ENCODE data around the gene KBTBD2.
"Not testable (repeated sequence)": the region's sequence is repeated elsewhere in the genome, so short reads cannot be mapped to it uniquely, and the experiment has no call there.

Gene KBTBD2

DNA sequence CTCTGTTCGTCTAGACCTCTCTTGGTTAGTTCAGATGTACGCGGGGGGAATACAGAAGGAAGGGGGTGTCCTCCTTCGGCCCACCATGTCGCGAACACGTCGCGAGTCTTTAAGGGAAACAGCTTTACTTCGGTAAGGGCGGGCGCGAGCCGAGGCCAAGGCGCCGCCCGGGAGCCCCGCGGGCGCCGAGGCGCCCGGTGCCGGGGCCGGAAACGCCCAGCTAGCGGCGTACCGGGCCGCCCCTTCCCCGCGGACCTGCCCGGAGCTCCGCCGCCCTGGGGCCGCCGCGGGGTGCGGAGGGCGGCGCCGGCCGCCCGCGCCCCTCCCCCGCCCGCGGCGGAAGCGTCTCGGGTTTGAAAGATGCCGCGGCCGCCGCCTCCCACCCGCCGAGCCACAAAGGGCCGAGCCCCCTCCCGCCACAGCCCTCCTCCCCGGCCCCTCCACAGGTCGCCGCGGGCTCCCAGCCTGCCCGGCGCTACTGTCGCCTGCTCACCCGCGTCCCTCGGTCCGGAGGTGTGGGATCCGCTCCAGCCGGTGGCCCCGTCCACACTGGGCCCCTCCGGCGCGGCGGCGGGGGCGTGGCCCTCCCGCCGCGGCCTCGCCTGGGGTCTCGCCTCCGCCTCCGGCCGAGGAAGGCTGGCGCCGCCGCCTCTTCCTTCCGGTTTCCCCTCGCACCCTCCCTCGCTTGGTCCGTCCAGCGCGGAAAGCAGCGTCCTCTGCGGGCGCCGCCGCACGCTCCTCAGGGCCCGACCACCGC is at the start of gene KBTBD2:
Gene KBTBD2, minus strand, starts transcription at position 718 of the 757 bp plus-strand sequence. CDS start 12,156 bp downstream, outside the sequence.
- DNase-seq (ENCODE audit: low read depth in 2 of 2), result peak; percentile 58 to 72

DNA sequence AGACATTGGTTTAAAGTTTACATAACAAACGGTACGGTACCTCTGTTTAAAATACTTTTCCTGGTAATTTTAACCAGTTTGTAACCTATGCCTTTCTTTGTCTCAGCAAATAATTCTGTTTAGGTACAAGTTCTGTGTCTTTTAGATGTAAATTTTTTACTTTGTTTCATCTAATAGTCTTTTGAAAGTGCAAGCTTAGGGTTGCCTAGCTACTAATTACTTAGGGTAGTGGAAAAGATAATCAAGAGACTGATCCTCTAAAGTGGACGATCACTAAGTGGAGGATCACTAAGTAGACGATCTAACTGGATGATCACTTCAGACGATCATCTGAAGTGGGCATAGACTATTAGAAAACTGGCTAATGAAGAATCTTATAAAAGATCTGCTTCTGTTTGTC is 49.6 kb upstream of the KBTBD2 start:
- DNase-seq (ENCODE audit: low read depth in 2 of 2), result no peak

DNA sequence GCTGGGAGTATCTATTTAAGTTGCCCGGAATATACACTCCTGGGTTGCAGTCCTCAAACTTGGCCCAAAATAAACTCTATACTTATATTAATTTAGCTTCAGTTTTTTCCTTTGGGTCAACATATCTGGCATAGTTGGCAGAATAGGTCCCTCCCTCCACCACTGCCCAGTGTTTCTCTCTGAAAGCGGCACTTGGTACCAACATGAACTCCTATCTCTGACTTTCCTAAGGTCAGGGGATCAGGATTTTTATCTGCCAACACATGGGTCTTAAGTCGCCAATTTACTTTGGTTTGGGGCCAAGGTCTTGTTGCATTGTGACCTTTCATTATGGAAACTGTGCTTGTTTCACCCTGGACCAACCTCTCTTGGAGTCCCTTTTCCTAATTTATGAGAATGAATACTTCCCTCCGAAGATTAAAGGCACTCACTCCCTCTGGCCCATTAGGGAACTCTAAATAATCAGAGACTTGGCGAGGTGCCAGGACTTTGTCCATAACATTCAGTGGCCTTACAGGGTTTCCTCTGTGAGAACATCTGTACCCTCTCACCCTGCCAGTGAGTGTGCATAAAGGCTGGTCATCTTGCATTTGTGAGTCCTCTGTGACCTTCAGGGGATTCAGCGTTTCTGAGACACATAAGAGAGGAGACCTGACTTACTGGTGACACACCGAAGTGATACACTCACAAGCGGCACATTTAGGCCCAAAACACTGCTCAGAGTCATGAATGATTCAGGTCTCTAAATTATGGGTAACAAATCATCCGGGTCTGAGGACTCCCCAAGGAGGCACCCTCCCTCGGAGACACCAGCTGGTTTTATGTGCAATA is 46.0 kb upstream of the KBTBD2 start:
- DNase-seq (ENCODE audit: low read depth in 2 of 2), result no peak

DNA sequence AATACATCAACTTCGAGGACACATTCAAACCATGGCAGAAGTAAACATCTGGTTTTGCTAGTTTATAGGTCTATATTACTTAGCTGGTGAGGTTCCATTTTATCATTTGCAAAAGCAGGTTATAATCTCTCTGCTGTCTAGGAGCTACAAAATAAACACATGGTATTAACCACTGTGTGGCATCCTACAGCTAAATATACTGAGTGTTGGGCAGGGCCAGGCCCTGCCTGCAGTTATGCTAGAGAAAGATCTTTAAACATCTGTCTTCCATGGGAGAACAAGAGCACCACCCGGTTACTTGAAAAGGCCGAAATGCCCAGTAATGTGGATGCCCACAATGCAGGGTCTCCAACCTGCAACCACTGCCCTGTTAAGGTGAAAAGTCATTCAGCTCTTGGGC is 45.1 kb upstream of the KBTBD2 start:
- DNase-seq (ENCODE audit: low read depth in 2 of 2), result no peak

DNA sequence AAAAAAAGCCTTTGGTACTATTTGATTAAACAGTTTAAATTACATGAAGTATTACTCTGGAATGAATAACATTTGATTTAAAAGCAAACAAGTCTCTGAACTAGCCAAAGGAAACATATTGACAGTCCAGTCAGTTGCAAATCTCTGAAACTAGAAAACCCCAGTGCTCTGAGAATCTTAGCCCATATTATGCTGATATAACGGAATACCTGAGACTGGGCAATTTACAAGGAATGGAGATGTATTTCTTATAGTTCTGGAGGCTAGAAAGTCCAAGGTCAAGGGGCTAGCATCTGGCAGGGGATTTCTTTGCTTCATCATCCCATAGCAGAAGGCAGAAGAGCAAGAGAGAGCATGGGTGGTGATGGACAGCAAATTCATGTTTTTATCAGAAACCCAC is 44.0 kb upstream of the KBTBD2 start:
- no peak for DNase-seq (ENCODE audit: low read depth in 2 of 2)

DNA sequence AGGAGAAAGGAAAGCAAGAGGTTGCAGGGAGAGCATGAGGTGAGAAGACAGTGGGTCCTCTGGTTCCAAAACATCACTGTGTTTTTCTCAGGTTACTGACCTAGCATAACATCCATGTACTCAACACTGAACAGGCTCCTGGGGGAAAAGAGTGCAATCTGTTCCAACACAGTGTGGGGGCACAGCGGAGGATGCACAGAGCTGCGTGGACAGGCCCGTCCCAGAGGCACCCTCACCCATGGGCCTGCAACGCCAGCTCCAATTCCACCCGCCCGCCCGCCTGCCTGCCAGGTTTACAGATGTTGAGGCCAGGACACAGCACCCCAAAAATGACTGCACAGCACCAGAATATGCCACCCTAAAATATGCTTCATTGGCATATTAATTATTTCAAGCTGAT is 38.8 kb upstream of the KBTBD2 start:
- no peak for DNase-seq (ENCODE audit: low read depth in 2 of 2)

DNA sequence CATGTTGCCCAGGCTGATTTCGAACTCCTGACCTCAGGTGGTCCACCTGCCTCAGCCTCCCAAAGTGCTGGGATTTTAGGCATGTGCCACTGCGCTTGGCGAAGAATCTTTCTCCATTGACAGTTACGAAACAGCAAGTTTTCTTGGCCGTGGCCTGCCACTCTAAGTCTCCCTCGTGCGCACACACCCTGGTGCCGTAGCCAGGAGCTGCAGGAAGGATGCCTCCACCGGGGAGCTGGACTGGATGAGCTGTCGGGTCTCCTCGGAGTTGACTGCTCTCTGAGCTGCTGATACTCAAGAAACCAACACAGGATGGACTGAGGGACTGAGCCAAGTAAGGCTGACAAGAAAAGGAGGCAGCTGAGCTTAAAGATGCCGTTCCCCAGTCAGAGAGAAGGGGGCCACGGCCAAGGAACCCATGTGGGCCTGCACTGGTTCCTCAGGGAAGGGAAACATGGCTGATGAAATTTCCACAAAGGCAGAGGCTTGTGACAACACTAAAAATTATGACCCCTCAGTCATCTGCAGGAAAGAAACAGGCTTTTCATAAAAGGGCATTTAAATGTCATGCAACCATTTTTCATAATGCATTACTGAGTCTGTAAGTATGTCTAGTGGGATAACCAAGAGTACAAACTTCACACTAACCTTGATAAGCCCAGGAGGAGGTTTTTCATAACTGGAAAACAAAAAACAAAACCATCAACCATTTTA is 38.0 kb upstream of the KBTBD2 start:
- no peak for DNase-seq (ENCODE audit: low read depth in 2 of 2)

DNA sequence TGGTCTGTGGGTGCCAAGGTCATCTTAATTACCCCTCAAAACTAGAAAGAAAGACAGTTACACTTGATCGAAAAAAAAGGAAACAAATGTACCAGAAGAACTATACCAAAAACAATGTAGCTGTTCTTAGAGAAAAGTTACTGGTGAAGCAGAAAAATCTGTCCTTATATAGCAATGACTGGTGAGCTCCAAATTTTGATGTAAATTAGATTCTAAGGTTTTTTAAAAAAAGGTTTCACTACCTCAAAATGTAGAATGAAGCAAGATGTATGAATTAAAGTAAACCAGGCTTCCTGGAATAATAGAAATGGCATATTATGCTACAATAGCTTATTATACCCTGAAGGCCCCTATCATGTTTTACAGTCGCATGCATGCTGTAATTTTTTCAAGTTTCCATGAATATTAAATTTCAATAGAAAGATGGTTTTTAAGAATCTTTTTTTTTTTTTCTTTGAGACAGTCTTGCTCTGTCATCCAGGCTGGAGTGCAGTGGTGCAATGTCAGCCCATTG is 37.3 kb upstream of the KBTBD2 start:
- DNase-seq (ENCODE audit: low read depth in 2 of 2), result no peak

DNA sequence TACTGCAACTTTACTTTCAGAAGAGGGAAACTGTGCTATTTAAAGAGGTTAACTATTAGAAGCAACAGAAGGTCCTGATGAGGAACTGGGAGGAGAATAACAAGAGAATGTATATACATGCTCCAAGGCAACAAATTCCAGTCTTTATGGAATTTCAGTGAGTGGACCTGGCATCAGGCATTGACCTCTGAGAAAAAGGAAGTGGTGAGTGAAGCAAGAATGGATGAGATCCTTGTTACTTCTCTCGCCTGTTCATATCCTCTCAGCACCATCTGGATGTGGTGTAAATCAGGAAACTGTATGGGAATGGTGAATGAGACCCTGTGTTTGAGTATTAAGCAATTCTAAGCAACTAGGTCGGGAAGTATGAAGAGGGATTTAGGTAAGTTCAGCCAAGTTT is 30.3 kb upstream of the KBTBD2 start:
- no peak for DNase-seq (ENCODE audit: low read depth in 2 of 2)

DNA sequence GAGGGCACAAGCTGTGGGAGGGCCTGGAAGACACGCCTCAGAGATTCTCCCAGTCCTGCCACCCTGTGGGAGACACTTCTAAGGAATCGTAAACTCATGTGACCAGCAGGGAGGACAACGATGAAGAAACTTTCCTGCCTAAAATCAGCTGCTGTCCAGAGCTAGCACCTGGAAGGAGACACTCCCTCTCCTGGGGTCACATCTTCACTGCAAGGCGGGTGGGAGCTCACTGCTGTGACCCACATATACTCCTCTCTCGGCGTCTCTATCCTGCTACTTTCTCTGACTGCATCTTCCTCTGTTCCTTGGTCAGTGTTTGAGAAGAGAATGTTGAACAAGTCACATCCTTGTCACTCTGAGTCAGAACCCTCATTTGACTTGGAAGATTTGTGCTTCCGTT is 25.4 kb upstream of the KBTBD2 start:
- DNase-seq (ENCODE audit: low read depth in 2 of 2), result not testable (repeated sequence)

DNA sequence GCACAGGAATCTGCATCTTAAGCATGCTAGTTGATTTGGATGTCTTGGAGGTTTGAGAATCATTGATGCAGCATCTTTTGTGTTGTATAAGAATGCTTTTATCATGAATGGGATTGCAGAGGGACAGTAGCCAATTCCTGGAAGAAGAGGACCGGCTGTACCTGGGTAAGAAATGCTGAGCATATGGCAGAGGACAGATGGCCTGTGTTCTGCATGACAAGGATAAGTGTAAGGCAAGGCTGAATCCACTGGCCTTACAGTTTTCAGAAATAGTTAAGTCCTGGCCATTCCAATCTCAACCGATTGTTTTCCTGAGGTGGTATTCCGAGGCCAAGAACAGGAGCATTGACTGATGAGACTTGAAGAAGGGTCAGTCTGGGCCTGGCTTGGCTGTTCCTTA is 24.4 kb upstream of the KBTBD2 start:
- DNase-seq (ENCODE audit: low read depth in 2 of 2), result no peak

DNA sequence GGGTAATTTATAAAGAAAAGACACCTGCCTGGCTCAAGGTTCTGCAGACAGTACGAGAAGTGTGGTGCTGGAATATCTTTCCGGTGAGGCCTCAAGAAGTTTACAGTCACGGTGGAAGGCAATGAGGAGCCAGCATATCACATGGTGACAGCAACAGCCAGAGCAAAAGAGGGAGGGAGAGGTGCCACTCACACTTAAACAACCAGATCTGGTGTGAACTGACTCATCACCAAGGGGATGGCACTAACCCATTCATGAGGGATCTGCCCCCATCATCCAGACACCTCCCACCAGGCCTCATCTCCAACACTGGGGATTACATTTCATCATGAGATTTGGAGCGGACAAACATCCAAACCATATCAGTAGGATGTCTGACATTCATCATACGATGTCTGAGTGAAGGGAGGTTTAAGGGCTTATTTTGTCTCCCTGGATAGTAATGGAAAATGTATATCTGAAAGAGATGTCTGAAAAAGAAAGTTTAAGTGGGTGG is 23.5 kb upstream of the KBTBD2 start:
- no peak for DNase-seq (ENCODE audit: low read depth in 2 of 2)

DNA sequence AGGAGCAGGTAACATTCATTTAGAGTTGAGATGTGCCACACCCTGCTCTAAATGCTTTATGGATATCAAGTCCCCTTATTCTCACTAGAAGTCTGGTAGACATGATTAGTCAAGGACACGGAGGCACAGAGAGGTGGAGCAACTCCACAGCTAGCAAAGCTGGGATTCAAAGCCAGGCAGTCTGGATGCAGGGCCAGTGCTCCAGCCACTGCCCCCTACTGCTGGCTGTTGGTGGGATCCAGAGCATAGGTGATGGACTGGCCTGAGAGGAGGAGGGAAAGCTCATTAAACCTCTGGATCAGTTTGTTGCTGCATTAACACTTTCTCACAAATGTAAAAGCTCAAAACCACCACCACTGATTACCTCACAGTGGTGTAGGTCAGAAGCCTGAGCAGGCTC is 22.6 kb upstream of the KBTBD2 start:
- no peak for DNase-seq (ENCODE audit: low read depth in 2 of 2)

DNA sequence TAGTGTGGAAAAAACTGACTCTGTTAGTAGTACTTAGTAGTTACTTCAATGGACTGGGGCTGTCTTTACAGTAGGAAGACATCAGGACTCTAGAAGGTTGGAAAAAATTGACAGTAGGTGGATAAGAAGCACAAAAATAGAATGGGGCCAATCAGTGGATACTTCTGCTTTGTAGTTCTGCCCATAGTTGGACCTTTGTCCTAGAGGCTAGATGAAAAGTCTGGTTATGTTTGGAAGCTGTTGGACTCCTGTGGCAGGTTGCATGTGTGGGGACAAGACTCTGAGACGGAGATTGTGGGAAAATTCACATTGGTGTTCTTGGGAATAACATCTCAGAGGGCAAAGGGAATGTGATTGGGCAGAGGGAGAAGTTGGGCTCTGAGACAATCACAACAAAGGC is 18.6 kb upstream of the KBTBD2 start:
- DNase-seq (ENCODE audit: low read depth in 2 of 2), result no peak

DNA sequence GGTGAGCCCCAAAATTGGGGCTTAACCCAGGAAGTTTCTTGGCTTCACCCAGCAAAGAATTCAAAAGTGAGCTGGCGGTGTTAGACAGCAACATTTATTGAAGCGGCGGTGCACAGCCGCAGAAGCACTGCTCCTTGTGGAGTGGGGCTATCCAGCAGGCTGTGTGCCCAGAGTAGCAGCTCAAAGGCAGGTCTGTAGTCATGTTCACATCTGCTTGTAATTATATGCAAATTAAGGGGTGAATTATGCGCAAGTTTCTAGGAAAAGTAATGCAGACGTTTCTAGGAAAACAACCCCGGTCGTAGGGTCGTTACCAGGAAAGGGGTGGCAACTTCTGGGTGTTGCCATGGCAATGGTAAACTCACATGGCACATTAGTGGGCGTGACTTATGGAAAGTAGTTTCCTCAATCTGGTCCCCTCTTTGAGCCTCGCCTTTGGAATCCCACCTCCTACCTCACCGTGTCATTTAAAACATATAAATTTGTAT is 13.7 kb upstream of the KBTBD2 start:
- DNase-seq (ENCODE audit: low read depth in 2 of 2), result peak; percentile 51 to 77

DNA sequence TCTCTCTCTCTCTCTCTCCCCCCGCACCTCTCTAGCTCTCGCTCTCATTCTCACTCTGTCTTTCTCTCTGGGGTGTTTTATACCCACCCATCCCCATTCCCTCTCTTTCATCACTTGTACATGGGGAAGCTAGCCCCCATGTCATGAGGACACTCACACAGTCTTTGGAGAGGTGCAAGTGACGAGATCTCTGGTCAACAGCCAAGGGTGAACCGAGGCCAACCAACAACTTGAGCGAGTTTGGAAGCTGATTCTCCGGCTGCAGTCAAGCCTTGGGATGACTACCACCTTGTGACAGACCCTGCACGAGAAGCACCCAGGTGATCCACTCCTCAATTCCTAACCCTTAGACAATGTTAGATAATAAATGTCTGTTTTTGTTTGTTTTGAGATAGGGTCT is 10.1 kb upstream of the KBTBD2 start:
- no peak for DNase-seq (ENCODE audit: low read depth in 2 of 2)

DNA sequence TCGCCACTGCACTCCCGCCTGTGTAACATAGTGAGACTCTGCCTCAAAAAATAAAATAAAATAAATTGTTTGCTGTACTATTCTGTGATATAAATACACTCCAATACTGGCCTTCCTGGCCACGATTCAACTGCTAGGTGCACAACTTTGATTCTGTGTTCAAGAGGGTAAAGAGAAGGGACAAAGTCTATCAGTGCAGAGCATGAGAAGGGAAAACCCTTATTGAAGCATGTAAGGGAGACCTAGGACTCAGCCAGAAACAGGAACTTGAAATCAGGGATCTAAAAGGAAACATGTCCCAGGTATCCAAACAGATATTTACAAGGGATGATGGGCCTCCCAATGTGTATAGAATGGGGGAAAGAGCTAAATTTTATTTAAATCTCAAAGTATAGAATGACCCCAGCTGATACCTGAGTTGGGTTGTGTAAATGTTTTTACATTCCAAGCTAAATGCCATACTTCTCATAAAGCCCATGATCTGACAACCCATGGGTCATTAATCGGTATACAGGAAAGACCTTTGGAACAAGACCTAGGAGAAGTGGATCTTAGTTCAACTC is 9.0 kb upstream of the KBTBD2 start:
- DNase-seq (ENCODE audit: low read depth in 2 of 2), result no peak

DNA sequence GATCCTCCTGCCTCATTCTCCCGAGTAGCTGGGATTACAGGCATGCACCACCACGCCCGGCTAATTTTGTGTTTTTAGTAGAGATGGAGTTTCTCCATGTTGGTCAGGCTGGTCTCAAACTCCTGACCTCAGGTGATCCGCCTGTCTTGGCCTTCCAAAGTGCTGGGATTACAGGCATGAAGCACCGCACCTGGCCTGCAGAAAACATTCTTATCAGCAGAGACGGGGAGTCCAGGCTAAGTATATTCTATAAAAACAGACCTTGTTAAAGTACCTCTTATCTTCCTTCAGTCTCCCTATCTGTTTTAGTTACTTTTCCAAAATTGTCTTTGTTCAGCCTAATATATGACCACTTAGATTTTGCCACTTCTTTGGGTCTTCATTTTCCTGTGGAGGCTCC is 5.8 kb upstream of the KBTBD2 start:
- not testable (repeated sequence) for DNase-seq (ENCODE audit: low read depth in 2 of 2)

DNA sequence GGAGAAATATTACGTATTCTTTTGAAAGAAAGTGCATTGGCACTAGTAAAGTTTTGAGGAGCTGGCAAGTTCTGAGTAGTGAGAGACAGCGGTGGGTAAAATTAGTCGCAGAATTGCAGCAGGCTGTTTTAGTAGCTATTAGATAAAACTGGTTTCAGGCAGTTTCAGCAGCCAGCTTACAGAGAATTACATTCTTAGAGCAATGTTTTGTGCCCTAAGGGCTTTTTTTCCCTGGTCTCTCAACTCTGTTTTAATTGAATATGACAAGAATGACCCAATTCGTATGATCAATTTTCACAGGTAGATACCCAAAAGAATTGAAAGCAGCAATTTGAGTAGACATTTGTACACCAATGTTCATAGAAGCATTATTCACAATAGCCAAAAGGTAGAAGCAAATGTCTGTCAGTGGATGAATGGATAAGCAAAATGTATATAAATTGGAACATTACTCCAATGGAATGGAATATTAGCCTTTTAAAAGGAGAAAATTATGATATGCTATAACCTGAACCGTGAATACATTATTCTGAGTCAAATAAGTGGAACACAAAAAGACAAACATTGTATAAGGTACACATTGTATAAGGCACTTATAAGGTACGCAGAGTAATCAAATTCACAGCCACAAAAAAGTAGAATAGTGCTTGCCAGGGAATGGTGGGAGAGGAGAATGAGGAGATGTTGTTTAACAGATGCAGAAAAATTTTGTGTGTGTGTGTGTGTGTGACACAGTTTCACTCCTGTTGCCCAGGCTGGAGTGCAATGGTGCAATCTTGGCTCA is 5.2 kb upstream of the KBTBD2 start:
- no peak for DNase-seq (ENCODE audit: low read depth in 2 of 2)

DNA sequence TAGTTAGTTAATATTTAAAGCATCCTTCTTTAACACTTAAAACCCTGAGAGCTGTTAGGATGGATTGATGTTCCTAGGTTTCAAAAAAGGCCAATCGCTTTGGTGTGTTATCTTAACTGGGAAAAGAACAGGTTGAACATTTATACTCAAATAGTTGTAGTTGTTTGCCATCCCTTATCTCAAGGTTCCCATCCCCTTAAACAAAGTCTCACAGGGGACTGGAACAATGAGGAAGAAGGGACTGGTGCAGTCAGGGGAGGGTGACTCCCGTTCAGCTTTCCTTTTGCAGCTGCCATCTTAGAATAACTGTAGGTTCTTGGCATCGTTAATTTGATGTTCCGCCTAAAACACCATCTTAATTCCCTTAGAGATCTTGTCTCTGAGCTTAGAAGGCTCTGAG is 2.6 kb upstream of the KBTBD2 start:
- no peak for DNase-seq (ENCODE audit: low read depth in 2 of 2)

DNA sequence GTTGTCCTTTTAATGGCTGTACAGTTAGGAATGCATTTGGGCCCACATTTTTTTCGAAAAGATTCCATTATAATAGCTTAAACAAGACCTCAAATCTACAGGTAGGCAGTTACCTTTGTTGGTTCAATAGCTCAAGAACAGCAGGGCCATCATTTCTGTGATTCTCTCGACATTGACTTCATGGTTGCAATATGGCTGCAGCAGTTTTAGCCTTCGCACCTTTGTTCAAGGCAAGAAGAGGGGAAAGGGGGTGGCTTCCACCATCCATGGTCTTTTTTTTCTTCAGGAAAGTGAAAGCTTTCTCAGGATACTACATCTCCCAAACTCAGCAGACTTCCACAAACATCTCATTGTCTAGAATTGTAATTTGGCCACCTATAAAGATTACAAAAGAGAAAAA is 2.2 kb upstream of the KBTBD2 start:
- DNase-seq (ENCODE audit: low read depth in 2 of 2), result no peak
